Measurements from ENCODE around the gene CDC14A. TPM values are rescaled to one million over a fixed set of nuclear protein-coding genes. Genes with fewer than 3 reads are reported as not detected.
"Not testable (repeated sequence)": the region's sequence is repeated elsewhere in the genome, so short reads cannot be mapped to it uniquely, and the experiment has no call there.

Gene CDC14A
- total RNA-seq, 1 donor from 2014 or later, result 25.5 TPM

GRCh38 chr1:100397681-100398080, 45.4 kb downstream of the CDC14A start:
- intact Hi-C loops (cut with micrococcal nuclease), result no loop called here

GRCh38 chr1:100398648-100399047, 46.3 kb downstream of the CDC14A start:
- intact Hi-C loops (cut with micrococcal nuclease), result no loop called here

GRCh38 chr1:100400404-100400803, 48.1 kb downstream of the CDC14A start:
- intact Hi-C loops (cut with micrococcal nuclease), result loop anchor here (1.0 to 5.0 kb wide), 6 partner anchors 22 to 497 kb away; partner anchors contain the start of genes CDC14A, RTCA and SLC30A7

GRCh38 chr1:100404821-100405220, 52.5 kb downstream of the CDC14A start:
- intact Hi-C loops (cut with micrococcal nuclease), result loop anchor here (5.0 kb wide), 2 partner anchors 138 to 492 kb away; partner anchors contain the start of genes RTCA and SLC30A7

- intact Hi-C loops (cut with micrococcal nuclease), result not testable (repeated sequence)
Observed at GRCh38 chr1:100405902-100406301, 53.6 kb downstream of the CDC14A start.

- intact Hi-C loops (cut with micrococcal nuclease), result not testable (repeated sequence)
Observed at GRCh38 chr1:100407390-100407789, 55.1 kb downstream of the CDC14A start.

DNA sequence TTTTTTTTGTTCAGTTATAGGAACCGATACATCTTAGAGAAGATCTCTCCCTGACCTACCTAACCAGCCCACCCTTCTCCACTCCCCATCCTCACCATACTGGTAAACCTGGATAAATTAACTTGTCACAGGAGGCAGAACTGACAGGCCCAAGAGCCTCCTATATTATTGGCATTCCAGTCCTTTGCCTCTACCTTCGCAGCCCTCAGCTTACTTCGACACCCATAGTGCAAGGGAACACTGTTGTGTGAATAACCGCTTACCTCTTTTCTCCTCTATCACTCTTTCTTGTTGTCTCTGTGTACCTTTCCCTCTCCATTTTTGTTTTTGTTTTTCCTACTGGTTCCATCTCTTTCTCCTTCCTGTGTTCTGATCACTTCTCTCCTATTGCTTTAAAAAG, 58.7 kb downstream of the CDC14A start:
- intact Hi-C loops (cut with micrococcal nuclease), result no loop called here

DNA sequence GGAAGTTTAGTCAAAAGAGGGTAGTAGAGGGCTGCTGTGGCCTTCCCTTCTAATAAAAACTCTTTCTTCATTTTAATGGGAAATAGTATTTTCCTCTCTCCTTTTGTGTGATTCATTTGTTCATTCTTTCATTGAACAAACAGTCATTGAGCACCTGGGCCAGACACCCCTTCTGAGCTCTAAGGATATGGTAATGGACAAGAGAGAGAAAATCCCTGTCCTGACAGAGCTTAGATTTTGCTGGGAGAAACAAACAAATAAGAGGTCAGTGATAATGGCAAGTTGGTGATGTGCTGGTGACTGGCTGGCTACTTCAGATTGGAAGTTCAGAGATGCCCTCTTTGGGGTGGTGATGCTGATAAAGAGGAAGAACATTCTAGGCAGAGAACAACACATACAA, 59.3 kb downstream of the CDC14A start:
- intact Hi-C loops (cut with micrococcal nuclease), result no loop called here

GRCh38 chr1:100413035-100413434, 60.7 kb downstream of the CDC14A start:
- intact Hi-C loops (cut with micrococcal nuclease), result loop anchor here (1.0 kb wide), 1 partner anchor 11 kb away; no protein-coding TSS in a partner anchor

- intact Hi-C loops (cut with micrococcal nuclease), result no loop called here
Observed at GRCh38 chr1:100414693-100415497, 62.6 kb downstream of the CDC14A start.

DNA sequence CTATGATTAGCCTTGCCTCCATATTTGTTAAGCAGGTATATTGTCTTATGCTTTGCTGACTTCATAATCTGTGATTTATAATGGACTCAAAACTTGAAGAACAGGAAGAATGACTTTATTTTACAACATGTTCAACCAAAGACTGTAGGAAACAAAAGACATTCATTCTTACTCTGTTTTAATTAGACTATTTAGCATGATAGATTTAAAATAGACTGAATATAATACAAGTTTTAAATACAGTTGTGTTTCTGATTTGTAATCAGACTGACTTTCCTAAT, 63.1 kb downstream of the CDC14A start:
- intact Hi-C loops (cut with micrococcal nuclease), result no loop called here

- intact Hi-C loops (cut with micrococcal nuclease), result no loop called here
Observed at GRCh38 chr1:100419072-100419471, 66.8 kb downstream of the CDC14A start.

DNA sequence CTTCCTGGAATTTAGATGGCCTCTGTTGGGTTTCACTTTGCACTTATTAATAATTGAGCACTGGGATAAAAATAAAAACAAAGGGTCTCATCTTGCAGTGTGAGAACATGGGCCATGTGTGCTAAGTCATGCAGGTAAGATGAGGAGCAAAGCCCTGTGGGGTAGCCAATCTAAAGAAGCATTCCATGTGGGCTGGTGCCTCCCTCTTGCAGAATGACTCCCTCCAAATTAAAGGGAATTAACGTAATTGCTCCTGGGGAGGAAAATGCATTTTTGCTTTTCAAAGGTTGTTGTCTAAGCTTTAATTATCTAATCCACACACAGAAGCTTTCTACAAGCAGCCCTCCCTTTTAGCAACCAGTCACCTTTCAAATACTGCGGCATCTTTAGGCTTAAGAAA, 69.8 kb downstream of the CDC14A start:
- intact Hi-C loops (cut with micrococcal nuclease), result no loop called here

DNA sequence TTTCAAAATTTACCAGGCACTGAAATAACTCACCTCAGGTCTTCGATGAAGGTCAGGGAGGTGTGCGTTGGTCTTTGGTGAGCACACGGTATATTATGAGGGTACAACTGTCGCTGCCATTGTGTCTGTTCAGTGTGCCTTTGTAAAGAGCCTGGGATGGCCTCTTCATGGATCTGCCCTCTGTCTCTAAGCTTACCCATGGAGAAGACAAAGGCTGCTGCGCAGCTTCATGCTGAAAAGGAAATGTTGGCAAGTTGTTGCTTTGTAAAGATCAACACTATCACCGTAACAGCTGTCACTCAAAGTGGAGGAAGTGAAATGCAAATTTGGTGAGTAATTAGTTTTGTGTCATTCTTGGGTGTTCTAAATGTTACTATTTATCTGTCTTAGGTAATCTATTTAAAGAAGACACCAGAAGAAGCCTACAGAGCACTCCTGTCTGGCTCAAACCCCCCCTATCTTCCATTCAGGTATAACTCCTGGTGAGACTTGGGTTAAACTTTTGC, 71.6 kb downstream of the CDC14A start:
- intact Hi-C loops (cut with micrococcal nuclease), result loop anchor here (1.0 to 2.0 kb wide), 2 partner anchors 11 to 17 kb away; no protein-coding TSS in a partner anchor

DNA sequence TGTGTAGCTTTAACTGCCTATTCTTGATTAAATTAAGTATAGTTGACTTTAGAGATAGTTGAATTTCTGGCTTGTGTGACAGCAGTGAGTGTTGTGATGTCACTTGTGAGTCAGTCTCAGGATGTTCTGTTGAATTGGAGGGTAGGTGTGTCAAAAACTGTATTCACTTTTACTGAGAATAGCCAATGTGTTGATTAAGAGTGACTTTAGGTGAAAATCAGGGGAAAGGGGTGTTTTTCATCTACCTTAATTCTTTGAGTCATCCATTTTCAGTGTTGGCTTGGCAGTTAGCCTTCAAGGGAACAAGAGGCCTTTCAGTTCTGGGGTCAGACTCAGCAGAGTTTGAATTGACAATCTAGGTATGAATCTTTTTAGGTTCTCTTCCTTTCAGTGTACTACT, 75.9 kb downstream of the CDC14A start:
- intact Hi-C loops (cut with micrococcal nuclease), result no loop called here

- intact Hi-C loops (cut with micrococcal nuclease), result no loop called here
Observed at GRCh38 chr1:100430325-100430756, 78.0 kb downstream of the CDC14A start.

DNA sequence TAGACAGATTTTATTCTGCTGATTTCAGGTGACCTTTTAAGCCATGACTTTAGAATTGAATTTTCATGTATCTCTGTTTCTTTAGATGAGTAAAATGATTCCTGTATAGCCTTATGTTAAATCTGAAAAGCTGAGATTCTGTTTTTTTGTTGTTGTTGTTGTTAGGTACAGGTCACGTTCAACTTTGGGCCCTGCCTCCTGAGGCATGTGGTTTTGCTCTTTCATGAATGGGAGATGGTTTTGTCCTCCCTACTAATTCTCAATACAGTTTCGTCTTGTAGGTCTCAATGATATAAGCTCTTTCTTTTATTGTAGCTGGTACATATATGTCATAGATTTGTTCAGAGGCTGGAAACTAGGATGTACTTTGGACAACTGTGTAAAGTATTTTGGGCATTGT, 79.6 kb downstream of the CDC14A start:
- intact Hi-C loops (cut with micrococcal nuclease), result no loop called here

DNA sequence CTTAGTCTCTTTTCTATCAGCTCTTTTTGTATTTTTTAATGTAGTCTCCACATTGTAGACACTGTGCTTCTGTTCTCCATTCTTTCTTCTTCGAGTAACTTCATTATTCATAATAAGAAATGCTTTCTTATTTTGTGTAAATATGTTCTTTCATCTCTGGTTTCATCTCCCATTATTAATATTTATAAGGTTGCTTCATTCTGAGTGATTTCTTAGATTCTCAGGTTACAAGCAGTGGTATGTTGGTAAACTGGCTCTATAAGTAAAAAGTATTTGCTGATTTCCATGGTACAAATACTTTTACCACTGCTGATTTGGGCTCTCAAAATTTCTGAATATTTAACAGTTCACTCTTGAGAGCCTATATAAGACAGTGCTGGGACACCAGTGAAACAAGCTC, 81.3 kb downstream of the CDC14A start:
- intact Hi-C loops (cut with micrococcal nuclease), result no loop called here

DNA sequence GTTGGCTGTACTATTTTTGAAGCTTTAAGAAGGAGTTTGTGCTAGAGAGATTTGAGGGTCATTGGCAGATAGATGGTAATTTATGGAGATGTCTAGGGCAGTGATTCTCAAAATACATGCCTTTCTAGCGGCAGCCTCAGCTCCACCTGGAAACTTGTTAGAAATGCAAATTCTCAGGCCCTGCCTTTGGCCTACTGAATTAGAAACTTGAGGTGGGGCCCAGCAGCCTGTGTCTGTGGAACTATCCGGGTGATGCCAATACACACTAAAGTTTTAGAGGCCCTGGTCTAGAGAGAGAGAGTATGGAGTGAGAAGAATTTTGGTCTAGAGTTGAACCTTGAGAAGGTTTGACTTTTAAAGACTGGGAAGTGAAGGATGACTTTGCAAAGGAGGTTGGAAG, 82.5 kb downstream of the CDC14A start:
- intact Hi-C loops (cut with micrococcal nuclease), result no loop called here

DNA sequence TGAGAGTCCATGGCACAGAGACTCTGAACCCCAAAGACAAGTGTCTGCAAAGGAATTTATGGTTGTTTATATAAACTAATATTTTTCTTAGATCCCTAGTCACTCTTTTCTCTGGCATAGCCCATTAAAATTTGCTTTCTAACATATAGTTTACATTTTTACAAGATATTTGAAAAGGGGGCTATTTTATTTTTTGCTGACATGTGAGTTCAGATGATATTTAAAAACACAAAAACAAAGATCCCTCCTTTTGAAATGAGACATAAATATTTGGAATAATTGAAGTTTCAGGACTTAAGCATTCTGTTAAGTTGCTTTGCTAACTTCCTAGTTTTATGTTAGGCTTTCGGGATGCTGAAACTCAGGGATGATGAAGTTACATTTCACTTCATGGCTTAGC, 86.1 kb downstream of the CDC14A start:
- intact Hi-C loops (cut with micrococcal nuclease), result no loop called here

DNA sequence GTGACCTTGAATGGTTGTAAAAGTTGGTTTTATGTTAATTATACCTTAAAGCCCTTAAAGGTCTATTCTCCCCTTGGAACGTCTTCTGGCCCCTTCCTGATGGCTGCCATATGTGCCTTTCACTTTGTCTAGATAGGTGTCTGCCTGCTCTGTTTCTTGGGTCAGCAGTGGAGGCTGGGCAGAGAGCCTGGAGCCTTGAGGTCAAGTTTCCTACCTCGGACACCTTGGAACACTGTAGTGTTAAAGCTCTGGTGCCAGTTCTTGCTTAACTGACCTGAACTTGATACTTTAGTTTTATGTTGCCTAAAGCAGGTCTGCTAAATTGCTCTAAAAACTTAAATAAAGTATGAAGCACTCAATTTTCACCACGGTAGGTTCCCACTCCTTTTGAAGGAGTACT, 86.5 kb downstream of the CDC14A start:
- intact Hi-C loops (cut with micrococcal nuclease), result no loop called here

DNA sequence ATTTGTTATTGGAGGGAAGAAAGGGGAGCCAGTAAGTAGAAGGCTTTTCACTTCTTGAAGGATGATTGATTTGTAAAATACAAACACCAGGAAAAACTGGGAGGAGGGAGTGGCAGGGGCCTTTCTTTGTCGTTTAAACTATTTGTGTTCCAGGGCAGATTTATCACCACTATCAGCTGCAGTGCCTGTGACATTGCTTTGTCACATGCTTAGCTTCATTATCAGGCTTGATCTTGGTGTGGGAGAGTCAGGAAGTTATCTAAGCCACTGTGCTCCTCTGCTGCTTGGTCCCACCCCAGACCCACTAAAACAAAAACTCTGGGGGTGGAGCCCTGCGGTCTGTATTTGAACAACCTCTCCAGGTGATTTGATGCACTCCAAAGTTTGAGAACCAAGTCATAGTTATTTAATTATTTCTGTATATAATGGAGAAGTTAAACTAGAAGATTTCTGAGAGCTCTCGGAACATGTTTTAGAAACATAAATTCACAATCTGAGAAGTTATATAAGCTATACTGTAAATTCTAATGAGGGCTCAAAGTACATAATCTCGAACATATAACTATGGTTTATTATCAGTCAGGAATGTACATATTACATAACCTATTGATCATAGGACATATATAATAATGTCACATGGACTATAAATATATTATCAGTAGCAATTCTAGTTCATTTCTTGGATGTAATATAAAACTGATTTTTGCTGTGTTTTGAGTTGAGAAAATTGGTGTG, 87.9 kb downstream of the CDC14A start:
- intact Hi-C loops (cut with micrococcal nuclease), result loop anchor here (1.0 to 10.0 kb wide), 9 partner anchors 12 to 795 kb away; partner anchors contain the start of genes S1PR1, SASS6 and TRMT13
